Stimulated activated CD4-positive, alpha-beta T cell treated with anti-CD3 and anti-CD28 coated beads, Interleukin-1b, Interleukin-23, amount 100 ng/mL, for 24 hours (primary cell): ENCODE measurements around the gene DMRT1.

Source experiments
- DNase-seq, 4 experiments: peaks; one replicate each; pipeline ENCODE4 v3.0.0-alpha.2; 2020; ENCODE audit warnings: low read depth in 4 of 4, low spot score in 1 of 4

DMRT1 gene

GRCh38 chr9:970151-970996 lies 128.9 kb downstream of the DMRT1 start:
- DNase-seq, result no peak

- no peak for DNase-seq
These were observed 130.5 kb downstream of the DMRT1 start for GRCh38 chr9:971901-972500.

- DNase-seq, result no peak
These were observed 131.2 kb downstream of the DMRT1 start for GRCh38 chr9:972501-973294.

GRCh38 chr9:973295-973834 lies 131.9 kb downstream of the DMRT1 start:
- DNase-seq, result no peak

GRCh38 chr9:974031-974995 lies 132.8 kb downstream of the DMRT1 start:
- no peak for DNase-seq

GRCh38 chr9:974996-975739 lies 133.7 kb downstream of the DMRT1 start:
- no peak for DNase-seq

- DNase-seq, result no peak
These were observed 134.3 kb downstream of the DMRT1 start for GRCh38 chr9:975740-976257.

GRCh38 chr9:976258-976942 lies 134.9 kb downstream of the DMRT1 start, which contains the start of gene DMRT3:
DMRT3 (plus strand) TSS chr9:976655; CDS start chr9:977002, 347 bp downstream.
- DNase-seq, result no peak

- DNase-seq, result no peak
These were observed 135.7 kb downstream of the DMRT1 start for GRCh38 chr9:976943-977837.

- DNase-seq, result no peak
These were observed 136.6 kb downstream of the DMRT1 start for GRCh38 chr9:977838-978830.

GRCh38 chr9:979983-980382 lies 138.5 kb downstream of the DMRT1 start:
- no peak for DNase-seq

GRCh38 chr9:980640-981039 lies 139.1 kb downstream of the DMRT1 start:
- no peak for DNase-seq

- DNase-seq, result no peak
These were observed 140.0 kb downstream of the DMRT1 start for GRCh38 chr9:981491-981898.

GRCh38 chr9:982394-983230 lies 141.1 kb downstream of the DMRT1 start:
- DNase-seq, result no peak

GRCh38 chr9:994005-994404 lies 152.5 kb downstream of the DMRT1 start:
- DNase-seq, result no peak

- no peak for DNase-seq
These were observed 153.7 kb downstream of the DMRT1 start for GRCh38 chr9:995192-995591.
